Activated CD8-positive, alpha-beta memory T cell treated with anti-CD3 and anti-CD28 coated beads, Interleukin-2, amount 50 U/mL, for 24 hours (primary cell): ENCODE data around the gene AXDND1.
"Not testable (repeated sequence)": the region's sequence is repeated elsewhere in the genome, so short reads cannot be mapped to it uniquely, and the experiment has no call there.

Source experiments
- DNase-seq: peaks from one replicate; pipeline ENCODE4 v3.0.0-alpha.2; 2020; ENCODE audit errors: extremely low read depth

AXDND1 gene

DNA sequence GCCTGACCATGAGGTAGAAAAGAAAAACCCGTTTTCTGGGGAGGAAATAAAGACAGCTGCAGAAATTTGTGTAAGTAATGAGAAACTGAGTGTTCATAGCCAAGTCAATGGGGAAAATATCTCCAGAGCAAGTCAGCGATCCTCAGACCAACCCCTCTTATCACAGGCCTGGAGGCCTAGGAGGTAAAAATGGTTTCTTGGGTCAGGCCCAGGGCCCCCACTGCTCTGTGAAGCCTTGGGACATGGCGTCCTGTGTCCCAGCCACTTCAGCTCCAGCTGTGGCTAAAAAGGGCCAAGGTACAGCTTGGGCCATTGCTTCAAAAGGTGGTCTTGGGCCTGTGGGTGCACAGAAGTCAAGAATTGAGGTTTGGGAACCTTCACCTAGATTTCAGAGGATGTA is 108.9 kb downstream of the AXDND1 start:
- DNase-seq, result no peak

DNA sequence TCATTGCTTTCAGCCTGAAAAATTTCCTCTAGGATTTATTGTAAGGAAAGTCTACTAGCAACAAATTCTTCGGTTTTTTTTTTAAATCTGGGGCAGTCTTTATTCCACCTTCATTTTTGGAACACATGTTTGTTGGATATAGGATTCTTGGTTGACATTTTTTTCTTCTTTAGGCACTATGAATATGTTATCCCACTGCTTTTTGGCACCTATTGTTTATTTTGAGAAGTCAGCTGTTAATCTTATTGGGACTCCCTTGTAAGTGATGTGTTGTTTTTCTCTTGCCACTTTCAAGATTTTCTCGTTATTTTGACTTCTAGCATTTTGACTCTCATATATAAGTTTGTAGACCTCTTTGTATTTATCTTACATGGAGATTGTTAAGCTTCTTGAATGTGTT is 110.7 kb downstream of the AXDND1 start:
- no peak for DNase-seq

DNA sequence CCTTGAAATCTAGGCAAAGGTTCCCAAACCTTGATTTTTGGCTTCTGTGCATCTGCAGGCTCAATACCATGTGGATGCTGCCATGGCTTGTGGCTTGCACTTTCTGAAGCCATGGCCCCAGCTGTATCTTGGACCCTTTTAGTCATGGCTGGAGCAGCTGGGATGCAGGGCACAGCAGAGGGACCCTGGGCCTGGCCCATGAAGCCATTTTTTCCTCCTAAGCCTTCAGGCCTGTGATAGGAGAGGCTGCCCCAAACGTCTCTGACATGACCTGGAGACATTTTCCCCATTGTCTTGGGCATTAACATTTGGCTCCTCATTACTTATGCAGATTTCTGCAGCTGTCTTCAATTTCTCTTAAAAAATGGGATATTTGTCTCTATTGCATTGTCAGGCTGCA is 112.6 kb downstream of the AXDND1 start:
- DNase-seq, result no peak

DNA sequence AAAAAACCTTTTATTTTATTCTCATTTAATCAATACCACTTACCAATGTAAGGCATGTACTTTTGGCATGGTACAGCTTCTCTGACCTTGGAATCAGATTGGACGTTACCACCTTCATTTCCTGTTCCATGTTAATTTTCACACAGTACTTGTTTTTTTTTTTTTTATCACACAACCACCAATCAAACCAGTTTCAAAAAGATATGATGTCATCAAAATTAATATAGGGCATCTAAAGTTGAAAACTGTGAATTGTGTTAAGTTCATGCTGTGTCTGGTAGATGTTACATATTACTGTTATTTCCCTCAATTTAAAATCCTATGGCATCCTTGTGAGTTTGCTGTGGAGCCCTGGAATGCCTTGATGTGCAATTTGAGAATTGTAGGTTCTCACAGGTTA is 124.8 kb downstream of the AXDND1 start:
- DNase-seq, result no peak

DNA sequence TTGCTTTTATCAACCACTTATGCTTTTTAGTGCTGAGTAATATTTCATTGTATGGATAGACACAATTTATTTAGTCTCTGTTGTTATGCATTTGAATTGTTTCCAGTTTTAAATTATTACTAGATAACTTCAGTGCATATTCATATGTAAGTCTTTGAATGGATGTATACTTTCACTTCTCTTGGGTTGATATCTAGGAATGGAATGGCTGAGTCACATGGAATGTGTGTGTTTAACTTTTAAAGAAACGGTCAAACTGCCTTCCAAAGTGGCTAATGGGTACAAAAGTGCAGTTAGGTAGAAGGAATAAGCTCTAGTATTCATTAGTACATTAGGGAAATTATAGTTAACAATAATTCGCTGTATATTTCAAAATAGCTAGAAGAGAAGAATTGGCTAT is 127.6 kb downstream of the AXDND1 start:
- DNase-seq, result no peak

DNA sequence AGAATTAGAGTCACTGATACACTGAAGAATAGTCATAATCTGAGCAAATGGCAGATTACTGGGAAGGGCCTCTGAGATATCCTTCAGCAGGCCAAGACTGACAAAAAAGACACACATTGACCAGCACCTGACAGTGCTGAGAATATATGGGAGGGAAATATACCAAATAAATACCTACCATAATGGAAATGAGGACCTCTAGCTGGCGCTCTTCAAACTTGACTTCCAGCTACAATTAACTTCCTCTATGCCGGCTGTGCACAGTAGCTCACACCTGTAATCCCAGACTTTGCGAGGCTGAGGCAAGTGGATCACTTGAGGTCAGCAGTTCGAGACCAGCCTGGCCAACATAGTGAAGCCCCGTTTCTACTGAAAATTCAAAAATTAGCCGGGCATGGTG is 140.4 kb downstream of the AXDND1 start:
- no peak for DNase-seq

DNA sequence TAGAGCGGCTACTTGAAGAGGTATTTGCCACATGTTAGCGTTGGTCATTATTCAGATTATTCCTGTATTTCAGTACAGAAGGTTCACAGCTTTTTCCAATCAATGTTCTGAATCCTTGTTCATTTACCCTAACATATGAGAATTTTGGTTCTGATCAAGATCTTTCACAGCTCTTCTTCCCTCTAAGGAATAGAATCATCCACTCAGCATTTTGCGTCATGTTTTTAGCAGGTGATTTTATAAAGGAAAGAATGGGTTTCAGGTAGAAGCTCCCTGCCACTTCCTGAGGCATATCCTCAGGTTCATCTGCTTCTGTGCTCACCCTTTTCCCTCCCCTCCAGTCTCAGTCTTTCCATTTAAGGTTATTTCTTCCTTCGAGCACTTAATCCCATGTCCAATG is 143.6 kb downstream of the AXDND1 start:
- DNase-seq, result no peak

DNA sequence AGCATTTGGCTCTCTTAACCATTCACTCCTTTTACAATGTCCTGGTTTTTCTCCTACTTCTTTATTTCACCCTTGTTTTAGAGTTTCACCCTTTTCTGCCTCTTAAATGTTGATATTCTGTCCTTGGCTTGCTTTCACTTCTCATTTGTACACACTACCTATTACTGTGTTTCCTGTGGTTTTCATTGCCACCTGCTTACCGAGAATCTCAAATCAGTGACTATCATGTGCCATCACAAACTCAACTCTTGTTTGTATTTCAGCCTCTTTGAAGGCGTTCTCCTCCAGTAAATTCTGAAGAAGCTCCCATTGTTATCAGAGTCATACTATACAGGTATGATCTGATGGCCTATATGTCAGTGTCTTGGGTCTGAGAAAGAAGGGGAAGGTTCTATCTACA is 144.3 kb downstream of the AXDND1 start:
- no peak for DNase-seq

DNA sequence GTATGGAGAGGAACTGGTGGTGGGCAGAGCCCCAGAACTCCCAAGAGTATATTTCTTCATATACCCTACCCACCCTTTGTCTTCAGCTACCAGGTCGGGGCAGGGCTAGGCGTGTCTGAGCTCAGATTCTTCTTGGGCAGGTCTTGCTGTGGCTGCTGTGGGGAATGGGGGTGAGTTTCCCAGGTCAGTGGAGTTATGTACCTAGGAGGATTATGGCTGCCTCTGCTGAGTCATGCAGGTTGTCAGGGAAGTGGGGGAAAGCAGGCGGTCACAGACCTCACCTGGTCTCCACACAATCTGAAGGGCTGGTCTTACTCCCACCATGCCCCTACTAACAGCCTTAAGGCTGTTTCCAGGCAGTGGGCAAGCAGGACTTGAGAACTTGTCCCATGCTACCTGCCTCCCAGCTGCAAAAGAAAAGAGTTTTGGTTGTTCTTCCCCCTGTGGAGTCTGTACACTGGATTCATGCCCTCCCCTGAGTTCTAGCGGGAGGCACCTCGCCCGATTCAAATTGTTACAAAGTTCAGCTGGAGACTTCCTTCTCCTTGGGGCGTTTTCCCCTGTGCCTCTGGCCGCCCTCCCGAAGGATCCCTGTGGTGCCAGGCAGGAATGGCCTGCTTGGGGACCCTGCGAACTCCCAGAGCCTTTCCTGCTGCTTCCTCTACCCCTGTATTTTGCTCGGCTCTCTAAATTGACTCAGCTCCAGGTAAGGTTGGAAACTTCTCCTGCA is 151.4 kb downstream of the AXDND1 start:
- no peak for DNase-seq

DNA sequence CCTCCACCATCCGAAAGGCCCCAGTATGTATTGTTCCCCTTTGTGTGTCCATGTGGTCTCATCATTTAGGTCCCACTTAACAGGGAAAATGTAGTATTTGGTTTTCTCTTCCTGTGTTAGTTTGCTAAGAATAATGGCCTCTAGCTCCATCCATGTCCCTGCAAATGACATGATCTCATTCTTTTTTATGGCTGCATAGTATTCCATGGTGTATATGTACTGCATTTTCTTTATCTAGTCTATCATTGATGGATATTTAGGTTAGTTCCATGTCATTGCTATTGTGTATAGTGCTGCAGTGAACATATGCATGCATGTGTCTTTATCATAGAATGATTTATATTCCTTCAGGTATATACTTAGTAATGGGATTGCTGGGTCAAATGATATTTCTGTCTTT is 152.8 kb downstream of the AXDND1 start:
- not testable (repeated sequence) for DNase-seq

DNA sequence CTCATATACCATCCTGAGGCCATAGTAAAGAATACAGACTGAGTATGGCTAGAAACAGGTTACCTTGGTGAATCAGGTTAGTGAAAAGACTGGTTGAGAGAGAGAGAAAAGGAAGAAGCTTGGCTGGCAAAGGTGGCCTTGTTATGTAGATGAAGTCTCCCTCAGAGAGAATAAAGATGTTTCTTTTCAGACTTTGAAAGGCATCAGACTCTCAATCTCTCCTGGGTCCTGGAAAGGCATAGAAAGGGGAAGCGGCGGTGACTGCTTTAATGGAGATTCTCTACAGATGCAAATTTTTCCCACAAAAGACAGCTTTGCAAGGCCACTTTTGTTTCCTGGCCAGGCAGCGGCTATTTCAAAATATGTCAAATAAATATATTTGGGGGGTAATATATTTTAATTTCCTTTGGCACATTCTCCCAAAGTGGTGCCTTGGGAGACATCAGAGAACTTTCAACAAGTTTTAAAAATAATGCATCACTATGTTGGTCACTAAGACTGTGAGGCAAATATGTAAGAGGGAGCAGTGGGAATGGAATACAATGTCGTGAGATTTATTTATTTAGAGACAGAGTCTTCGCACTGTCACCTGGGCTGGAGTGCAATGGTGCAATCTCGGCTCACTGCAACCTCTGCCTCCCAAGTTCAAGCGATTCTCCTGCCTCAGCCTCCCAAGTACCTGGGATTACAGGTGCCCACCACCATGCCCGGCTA is 163.9 kb downstream of the AXDND1 start:
- DNase-seq, result no peak

DNA sequence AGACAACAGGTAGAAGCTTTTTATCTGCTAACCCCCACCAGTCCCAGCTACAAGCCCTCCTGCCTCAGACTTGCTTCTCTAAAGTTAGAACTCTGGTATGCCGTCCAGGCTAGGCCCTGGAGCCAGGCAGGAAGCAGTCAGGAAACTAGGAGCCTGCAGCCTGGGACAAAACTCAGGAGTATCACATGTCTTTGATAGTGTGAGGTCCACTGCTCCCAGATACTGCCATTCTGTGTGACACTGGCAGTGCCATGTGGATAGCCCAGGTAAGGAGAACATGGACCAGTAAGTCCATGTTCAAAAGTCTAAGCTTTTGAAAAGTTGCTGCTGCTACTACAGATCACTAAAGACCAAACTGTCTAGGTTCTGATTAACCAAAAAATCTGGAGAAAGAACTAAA is 164.6 kb downstream of the AXDND1 start:
- DNase-seq, result no peak

DNA sequence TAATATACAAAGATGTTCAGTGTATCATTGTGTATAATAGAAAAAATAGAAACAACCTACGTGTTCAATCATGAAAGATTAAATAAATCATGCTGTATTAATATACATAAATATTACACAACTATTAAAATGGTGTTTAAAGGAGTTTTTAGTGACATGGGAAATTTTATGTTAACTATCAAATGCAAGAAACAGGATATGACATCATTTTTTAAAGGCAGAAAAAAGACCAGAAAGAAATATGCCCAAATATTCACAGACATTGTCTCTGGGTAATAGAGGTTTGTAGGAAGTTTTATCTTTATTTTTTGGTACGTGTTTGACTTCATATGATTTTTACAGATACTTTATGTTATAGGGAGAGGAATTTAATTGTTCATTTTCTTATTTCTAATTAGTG is 176.0 kb downstream of the AXDND1 start:
- no peak for DNase-seq

DNA sequence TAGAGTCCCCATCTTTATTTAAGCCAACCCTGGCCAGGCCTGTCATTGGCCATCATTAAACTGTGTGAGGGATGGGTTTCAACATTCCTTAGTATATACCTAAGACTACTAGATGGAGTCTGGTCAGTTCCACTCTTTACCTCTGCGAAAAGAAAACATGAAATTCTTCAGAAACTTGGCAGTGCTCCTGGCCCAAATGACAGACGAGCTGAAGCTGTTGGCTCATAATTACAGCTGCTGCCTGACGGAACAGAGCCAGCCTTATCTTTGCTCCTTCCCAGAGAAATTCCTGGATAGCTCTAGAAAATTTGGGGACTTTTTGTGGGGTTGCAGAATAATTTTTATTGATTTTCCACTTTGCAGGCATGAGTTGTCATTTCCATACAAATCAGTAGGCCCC is 179.6 kb downstream of the AXDND1 start:
- DNase-seq, result no peak

DNA sequence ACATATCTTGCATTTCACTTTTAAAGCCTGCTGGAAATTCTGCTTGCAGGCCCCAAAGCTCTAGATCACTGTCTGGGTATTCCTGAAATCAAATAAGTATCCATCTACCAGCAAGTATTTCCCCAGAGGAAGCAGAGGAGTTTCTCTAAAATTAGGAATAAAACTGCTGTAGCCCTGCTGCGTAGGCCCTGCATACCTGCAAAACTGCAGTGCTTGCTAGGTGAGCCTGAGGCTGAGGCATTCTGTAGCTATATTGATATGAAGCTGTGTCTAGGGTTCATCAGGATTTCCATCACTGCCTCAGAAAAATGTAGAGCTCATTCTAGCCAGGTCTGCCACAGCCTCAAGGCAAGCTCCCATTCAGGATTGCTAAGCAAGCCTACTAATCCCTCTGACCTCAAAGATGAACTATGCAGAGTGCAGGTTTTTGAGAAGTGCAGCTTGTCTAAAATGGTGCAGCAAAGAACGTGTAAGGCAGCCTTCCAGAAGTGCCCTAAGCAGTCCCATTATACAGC is 181.3 kb downstream of the AXDND1 start:
- no peak for DNase-seq

DNA sequence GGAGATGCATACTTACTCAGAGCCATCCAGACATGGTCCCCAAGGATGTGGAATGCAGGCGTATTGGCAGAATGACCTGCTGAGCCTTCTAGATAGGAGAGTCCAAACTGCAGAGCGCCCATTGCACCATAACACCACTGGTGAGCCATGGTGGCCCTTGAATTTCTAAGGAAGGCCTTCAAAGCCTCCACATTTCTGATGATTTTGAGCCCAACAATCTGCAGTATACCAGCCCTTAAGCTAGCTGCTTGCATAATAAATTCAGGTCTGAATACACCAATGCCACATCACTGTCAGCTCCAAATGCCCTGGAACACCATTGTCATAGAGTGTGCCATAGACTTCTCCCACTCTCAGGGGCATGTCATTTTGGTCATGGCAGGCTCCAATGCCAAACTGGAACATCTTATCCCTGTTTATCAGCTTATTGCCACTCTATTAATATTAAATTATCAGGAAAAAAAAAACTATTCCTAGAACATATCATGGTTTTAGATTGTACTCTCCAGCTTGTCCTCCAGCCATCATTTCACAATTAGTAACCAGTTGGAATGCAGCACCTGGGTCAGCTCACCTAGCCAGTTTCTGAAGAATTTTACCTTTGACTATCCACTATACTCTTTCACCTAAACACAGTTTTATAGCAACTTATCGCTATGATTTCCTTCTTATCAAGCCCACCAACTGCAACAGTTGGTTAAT is 183.0 kb downstream of the AXDND1 start:
- no peak for DNase-seq

DNA sequence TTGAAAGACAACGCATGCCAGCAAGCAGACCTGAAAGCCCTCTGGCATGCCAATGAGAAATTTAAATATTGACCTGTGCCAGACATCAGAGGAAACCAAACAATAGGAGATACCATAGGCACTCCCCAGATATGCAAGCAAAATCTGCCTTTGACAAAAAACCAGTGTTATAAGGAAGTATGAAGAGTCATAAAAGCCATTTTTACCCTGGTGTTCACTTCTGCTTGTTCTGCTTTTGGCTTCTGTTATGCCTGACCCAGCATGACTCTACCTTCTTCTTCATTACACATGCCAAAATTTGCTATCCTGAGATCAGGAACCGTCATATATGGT is 183.6 kb downstream of the AXDND1 start:
- DNase-seq, result no peak

DNA sequence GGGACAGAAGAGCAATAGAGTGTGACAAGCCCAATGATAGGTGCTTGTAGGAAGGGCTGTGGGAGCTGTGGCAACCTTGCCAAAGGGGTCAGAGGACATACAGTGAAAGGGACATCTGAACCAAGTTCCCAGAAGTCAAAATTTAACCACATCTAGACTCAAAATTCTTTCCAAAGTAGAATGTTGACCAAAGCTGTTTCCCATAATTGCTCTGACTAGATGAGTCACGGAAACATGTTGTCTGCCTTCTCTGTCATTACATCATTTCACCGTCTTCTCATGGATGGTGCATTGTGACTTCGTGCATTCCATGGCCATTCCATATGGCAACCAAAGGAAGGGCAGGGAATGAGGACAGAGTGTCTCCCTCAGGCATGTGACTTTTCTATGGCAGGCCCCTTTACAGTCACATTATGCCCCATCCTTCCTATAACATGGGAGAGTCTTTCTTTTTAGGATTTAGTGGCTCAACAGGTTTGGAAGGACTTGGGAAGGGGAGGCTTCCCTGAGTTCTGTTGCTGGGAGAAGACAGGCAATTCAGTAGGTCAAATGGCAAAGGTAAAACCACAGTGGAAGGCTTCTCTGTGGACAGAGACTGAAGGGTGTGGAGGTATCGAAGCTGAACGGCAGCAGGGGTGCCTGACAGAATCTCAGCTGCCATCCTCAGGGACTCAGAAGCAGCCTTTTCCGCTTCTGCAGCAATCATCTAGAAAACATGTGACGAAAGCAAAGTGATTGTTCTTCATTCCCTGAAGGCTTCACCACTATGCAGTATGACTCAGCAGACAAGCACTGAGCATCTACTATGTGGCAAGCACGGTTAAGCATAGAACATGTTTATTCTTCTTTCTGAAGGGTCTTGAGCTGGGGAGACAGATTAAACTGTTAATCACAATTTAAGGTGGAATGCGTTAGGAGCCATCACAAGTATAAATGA is 185.2 kb downstream of the AXDND1 start:
- no peak for DNase-seq

DNA sequence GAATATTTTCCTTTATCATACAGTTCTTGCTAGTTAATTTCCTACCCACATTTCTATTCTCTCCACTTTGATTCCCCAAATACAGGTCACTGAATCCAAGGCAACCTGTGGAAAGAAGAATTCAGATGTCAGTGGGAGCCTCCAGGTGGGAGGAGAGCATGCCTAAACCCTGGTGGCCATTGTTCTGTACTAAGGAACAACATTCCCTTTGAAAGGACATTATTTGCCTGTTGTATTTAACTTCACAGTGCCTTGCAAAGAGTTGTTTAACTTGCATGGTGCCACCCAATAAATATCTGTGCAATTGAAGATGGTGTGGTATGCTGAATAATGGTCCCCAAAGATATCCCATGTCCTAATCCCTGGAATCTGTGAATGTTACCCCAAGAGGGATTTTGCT is 188.7 kb downstream of the AXDND1 start:
- DNase-seq, result no peak

DNA sequence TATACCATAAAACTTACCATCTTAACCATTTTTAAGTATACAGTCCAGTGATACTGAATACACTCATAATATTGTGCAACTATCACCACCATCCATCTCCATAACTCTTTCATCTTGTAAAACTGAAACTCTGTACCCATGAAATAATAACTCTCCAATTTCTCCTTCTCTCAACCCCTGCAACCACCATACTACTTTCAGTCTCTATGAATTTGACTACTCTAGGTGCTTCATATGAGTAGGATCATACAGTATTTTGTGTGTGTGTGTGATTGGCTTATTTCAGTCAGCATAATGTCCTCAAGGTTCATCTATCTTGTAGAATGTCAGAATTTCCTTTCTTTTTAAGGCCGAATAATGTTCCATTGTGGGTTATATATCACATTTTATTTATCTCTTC is 192.3 kb downstream of the AXDND1 start:
- DNase-seq, result no peak

DNA sequence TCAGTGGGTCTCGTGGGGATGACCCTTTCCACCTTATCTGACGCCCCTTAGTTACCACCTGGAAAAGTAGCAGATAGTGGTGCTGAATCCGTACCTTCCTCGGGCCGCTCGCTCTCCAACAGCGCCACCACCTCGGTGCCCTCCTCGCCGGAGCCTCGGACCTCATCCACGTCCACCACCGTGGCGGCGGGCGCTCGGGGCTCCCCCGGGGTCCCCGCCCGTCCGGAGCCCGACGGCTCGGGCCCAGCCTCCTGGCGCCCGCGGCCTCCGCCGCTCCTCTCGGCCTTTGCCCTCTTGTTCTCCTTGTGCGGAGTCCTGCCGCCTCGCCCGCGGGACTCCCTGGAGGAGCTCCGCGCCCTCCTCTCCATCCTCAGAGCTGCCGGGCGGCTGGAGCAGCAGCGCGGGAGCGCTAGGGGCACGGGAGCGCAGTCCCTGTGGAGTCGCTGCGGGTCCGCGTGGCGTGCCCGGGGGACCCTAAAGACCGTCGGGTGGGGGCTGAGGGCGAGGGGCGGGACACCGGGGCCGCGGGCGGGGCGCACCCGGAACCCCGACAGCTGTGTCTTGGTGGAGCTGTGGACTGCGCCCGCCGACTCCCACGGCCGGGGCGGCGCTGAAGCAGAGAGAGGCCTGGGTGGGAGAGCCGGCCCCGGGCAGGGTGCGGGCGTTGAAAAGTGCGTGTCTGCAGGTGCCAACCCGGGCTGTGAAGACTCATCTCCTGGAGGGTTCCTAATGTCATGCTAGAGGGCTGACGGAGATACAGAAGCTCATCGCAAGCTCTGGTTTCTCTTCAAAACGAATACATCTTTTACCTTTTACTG is 209.9 kb downstream of the AXDND1 start, which contains the start of gene NPHS2:
NPHS2 (minus strand) TSS at position 452 of the 818 bp plus-strand sequence; CDS start at position 368, 84 bp downstream.
- DNase-seq, result no peak
